ENCODE data around the gene GSPT1.
A peak's percentile ranks its signal among the peaks of the same experiment; 100 is the strongest.
"Not testable (repeated sequence)": the region's sequence is repeated elsewhere in the genome, so short reads cannot be mapped to it uniquely, and the experiment has no call there.

GSPT1 gene

GRCh38 chr16:11851294-11852091 is 64.3 kb downstream of the GSPT1 start, which contains the start of gene RSL1D1:
RSL1D1 (minus strand) TSS chr16:11851542; CDS start chr16:11851512, 30 bp downstream.
- DNase-seq, result peak; percentile 52

- no peak for DNase-seq
These were observed 66.9 kb downstream of the GSPT1 start for GRCh38 chr16:11848842-11849241.

GRCh38 chr16:11844499-11844898 is 71.3 kb downstream of the GSPT1 start:
- DNase-seq, result no peak

GRCh38 chr16:11843861-11844260 is 71.9 kb downstream of the GSPT1 start:
- no peak for DNase-seq

- no peak for DNase-seq
These were observed 72.5 kb downstream of the GSPT1 start for GRCh38 chr16:11843206-11843605.

- DNase-seq, result no peak
These were observed 74.7 kb downstream of the GSPT1 start for GRCh38 chr16:11841026-11841425.

- DNase-seq, result no peak
These were observed 79.0 kb downstream of the GSPT1 start for GRCh38 chr16:11836650-11837244.

- no peak for DNase-seq
These were observed 79.7 kb downstream of the GSPT1 start for GRCh38 chr16:11835891-11836649.

GRCh38 chr16:11835309-11835708 is 80.4 kb downstream of the GSPT1 start:
- DNase-seq, result no peak

GRCh38 chr16:11833951-11834695 is 81.6 kb downstream of the GSPT1 start:
- DNase-seq, result peak; percentile 54

GRCh38 chr16:11828696-11829095 is 87.1 kb downstream of the GSPT1 start:
- DNase-seq, result no peak

- DNase-seq, result not testable (repeated sequence)
These were observed 90.1 kb downstream of the GSPT1 start for GRCh38 chr16:11825520-11826165.

GRCh38 chr16:11824362-11824761 is 91.4 kb downstream of the GSPT1 start:
- no peak for DNase-seq

- not testable (repeated sequence) for DNase-seq
These were observed 92.1 kb downstream of the GSPT1 start for GRCh38 chr16:11823645-11824044.

GRCh38 chr16:11819798-11820197 is 96.0 kb downstream of the GSPT1 start:
- peak; percentile 70 for DNase-seq

- not testable (repeated sequence) for DNase-seq
These were observed 96.8 kb downstream of the GSPT1 start for GRCh38 chr16:11818970-11819369.
